ENCODE results near the gene PTPRCAP.
"Not testable (repeated sequence)": the region's sequence is repeated elsewhere in the genome, so short reads cannot be mapped to it uniquely, and the experiment has no call there.

The PTPRCAP gene

DNA sequence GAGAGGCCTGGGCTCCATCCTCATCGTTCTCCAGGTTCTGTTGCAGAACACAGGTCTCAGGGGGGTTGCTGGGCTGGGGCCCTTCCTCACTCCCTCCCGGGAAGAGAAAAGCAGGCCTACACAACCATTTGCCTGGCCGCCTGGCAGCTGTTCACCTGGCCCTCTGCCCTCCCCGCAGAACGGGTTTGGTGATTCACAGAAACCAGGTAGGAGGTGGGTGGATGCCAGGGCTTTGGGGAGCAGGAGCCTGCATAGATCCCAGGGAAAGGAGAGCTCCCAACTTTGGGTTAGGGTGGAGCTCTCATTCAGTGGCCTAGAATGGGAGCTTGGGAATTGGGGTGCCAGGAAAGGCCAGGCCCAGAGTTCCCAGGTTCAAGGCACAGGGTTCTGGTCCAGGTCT lies 30.6 kb upstream of the PTPRCAP start:
- TF ChIP-seq, protein P1, sequence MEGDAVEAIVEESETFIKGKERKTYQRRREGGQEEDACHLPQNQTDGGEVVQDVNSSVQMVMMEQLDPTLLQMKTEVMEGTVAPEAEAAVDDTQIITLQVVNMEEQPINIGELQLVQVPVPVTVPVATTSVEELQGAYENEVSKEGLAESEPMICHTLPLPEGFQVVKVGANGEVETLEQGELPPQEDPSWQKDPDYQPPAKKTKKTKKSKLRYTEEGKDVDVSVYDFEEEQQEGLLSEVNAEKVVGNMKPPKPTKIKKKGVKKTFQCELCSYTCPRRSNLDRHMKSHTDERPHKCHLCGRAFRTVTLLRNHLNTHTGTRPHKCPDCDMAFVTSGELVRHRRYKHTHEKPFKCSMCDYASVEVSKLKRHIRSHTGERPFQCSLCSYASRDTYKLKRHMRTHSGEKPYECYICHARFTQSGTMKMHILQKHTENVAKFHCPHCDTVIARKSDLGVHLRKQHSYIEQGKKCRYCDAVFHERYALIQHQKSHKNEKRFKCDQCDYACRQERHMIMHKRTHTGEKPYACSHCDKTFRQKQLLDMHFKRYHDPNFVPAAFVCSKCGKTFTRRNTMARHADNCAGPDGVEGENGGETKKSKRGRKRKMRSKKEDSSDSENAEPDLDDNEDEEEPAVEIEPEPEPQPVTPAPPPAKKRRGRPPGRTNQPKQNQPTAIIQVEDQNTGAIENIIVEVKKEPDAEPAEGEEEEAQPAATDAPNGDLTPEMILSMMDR (IDR thresholded peaks at IDR 0.05; ENCODE audit: low read depth, low read length): no peak
- DNase-seq (ENCODE audit: extremely low read depth, low read depth): no peak

DNA sequence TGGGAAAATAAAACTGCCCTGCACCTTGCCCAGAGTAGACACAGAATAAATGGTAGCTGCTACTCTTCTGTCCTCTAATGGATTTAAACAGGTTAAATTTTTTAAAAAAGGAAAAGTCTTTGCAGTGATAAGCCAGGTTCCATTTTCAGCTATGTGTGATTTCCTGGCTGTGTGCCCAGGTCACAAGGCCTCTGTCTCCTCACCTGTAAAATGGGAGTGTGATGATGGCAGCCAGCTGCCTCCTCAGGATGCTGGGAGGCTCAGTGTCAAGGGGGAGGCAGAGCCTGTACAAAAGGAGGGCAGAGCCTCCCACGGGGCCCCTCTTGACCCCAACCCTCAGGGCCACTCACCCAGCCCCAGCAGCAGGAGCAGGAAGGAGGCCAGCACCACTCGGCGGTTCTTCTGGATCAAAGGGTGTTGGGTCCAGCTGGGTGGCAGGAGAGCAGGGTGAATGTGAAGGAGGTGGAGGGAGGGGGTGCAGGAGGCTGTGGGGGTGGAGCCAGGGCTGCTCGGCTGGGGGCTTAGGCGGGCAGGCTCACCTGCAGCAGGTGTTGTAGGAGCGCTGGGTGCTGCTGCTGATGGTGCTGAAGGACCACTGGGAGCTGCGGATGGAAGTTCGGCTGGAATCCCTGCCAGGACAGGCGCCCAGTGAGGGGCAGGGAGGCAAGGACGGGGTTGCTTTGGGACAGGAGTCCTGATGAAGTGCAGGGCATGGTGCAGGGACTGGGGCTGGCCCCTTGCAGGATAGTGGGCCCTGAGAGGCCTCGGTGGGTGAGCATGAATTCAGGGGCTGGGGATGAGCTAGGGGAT lies 29.7 kb upstream of the PTPRCAP start:
- no peak for DNase-seq (ENCODE audit: extremely low read depth, low read depth)
- TF ChIP-seq, protein P1 (IDR thresholded peaks at IDR 0.05; ENCODE audit: low read depth, low read length): no peak

DNA sequence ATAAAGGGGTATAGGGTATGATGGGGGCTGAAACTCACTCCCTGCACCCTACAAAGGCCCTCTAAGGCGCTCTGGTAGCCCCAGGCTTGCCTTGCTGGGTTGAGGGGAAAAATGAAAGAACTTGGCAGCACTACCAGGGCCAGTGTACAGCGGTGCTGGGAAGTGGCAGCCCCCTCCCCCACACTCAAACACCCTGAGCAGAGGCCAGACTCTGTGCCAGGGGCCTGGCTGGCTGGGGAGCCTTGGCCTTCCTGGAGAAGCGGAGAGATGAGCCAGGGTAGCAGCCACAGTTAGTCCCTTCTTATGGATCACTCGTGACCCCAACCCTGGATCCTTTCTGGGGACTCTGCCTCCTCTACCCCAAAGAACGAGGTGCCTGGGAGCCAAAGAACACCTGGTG lies 28.9 kb upstream of the PTPRCAP start:
- no peak for DNase-seq (ENCODE audit: extremely low read depth, low read depth)
- TF ChIP-seq, protein P1 (IDR thresholded peaks at IDR 0.05; ENCODE audit: low read depth, low read length): no peak

DNA sequence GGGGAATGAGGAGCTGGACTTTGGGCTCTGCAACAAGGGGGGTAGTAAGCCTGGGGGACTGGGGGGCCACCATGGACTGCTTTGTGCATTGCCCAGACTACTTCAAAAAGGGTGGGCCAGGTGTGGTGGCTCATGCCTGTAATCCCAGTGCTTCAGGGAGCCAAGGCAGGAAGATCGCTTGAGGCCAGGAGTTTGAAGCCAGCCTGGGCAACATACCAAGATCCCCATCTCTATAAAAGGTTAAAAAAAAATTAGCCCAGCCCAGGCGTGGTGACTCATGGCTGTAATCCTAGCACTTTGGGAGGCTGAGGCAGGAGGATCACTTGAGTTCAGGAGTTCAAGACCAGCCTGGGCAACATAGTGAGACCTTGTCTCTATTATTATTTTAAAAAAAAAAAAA lies 28.0 kb upstream of the PTPRCAP start:
- DNase-seq (ENCODE audit: extremely low read depth, low read depth): not testable (repeated sequence)

DNA sequence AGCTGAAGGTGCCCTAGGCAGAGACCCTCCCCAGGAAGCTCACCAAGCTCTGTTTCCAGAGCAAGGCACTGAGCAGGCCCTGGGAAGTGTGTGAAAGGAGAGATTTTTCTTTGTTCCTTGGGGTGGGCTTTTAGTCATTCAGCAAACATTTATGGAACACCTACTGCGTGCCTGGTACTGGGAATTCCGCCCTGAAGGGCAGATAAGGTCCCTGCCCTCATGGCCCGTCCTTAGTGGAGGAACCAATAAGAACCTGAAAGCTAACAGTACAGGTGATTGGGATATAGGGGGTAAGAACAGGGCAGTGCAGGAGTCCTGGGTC lies 27.7 kb upstream of the PTPRCAP start:
- TF ChIP-seq, protein P1 (IDR thresholded peaks at IDR 0.05; ENCODE audit: low read depth, low read length): no peak
- no peak for DNase-seq (ENCODE audit: extremely low read depth, low read depth)

DNA sequence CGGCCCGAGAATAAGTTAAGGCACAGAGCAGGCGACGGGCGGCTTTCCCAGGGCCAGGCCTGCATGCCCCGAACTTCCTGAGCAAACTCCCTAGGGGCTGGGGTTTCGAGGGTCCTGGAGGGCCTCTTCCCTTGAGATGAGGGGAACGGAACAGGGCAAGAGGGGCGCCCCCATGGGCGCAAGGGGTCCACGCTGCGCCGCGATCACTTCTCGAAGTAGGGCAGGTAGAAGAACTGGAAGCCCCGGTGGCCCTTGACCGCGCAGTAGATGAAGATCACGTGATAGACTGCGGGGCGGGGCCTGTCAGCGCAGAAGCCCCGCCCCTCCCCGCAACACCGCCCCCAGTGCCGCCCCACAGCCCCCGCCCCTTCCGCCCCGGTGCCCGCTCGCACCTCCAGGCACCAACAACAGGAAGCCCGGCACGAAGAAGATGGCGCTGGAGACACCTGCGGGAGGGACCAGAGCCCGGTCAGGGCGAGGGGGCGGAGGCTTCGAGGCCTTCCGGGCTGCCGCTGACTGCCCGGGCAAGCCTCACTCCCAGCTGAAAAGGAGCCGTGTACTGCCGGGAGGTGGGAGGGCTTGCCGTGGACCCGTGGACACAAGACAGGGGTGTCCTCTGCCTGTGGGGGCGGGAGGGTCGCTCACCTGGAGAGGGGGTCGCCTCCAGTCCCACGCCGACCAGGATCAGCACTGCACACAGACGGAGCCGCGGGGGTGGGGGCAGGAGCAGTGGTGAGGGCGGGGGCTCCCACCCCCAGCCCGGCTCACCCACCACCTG lies 27.1 kb upstream of the PTPRCAP start:
- no peak for DNase-seq (ENCODE audit: extremely low read depth, low read depth)
- TF ChIP-seq, protein P1 (IDR thresholded peaks at IDR 0.05; ENCODE audit: low read depth, low read length): no peak

DNA sequence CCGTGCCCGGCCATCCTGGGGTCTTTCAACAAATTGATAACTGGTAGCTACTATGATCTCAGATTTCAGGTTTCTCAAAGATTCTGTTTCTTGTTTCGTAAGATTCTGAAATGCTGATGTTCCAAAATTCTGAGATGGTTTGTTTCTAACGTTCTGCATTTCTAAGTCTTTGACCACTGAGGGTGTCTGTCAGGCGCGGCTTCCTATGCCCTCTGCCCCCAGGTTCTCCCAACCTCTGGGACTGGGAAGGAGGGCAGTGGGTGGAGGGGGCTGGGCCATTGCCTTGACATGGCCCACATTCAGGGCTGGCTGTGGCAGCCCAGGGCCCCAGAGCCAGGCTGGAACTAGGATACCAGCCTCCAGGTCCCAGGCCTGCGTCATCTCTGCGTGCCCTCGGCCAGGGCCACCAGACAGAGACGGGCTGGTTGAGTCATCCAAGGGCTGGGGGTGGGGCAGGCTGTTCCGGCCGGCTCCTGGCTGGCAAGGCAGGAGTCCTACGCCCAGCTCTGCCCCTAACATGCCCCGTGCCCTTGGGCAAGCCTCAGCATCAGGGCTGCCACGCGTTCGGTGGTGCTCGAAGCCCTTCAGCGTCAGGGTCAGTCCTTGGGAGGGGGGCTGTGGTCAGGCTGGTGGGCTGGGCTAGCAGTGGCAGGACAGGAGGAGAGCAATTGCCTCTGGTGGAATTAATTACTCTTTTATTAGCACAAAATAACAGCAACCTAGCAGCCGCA lies 26.4 kb upstream of the PTPRCAP start:
- DNase-seq (ENCODE audit: extremely low read depth, low read depth): no peak
- TF ChIP-seq, protein P1 (IDR thresholded peaks at IDR 0.05; ENCODE audit: low read depth, low read length): no peak

All from AG09319 (cell line).